ENCODE data around the gene BLCAP. TPM values are rescaled to one million over a fixed set of nuclear protein-coding genes. Genes with fewer than 3 reads are reported as not detected.
A peak's percentile ranks its signal among the peaks of the same experiment; 100 is the strongest.
"Not testable (repeated sequence)": the region's sequence is repeated elsewhere in the genome, so short reads cannot be mapped to it uniquely, and the experiment has no call there.

Gene BLCAP
- total RNA-seq, 1 experiment from 2014 or later: 50.7 TPM

- in situ Hi-C loops (cut with HindIII; ENCODE audit: low pct_unique_long_range_greater_than_20kb, low sequenced_read_pairs): no loop called here
- DNase-seq (ENCODE audit: low read depth, low spot score): no peak
These were observed 46.8 kb downstream of the BLCAP start for GRCh38 chr20:37480919-37481318.

GRCh38 chr20:37479925-37480691 is 47.6 kb downstream of the BLCAP start:
- in situ Hi-C loops (cut with HindIII; ENCODE audit: low pct_unique_long_range_greater_than_20kb, low sequenced_read_pairs): no loop called here
- no peak for DNase-seq (ENCODE audit: low read depth, low spot score)

- DNase-seq (ENCODE audit: low read depth, low spot score): no peak
- in situ Hi-C loops (cut with HindIII; ENCODE audit: low pct_unique_long_range_greater_than_20kb, low sequenced_read_pairs): no loop called here
These were observed 48.4 kb downstream of the BLCAP start for GRCh38 chr20:37479266-37479665.

GRCh38 chr20:37477041-37477440 is 50.6 kb downstream of the BLCAP start:
- in situ Hi-C loops (cut with HindIII; ENCODE audit: low pct_unique_long_range_greater_than_20kb, low sequenced_read_pairs): no loop called here
- no peak for DNase-seq (ENCODE audit: low read depth, low spot score)

GRCh38 chr20:37475252-37475651 is 52.4 kb downstream of the BLCAP start:
- in situ Hi-C loops (cut with HindIII; ENCODE audit: low pct_unique_long_range_greater_than_20kb, low sequenced_read_pairs): no loop called here
- no peak for DNase-seq (ENCODE audit: low read depth, low spot score)

GRCh38 chr20:37474386-37474785 is 53.3 kb downstream of the BLCAP start:
- no peak for DNase-seq (ENCODE audit: low read depth, low spot score)
- in situ Hi-C loops (cut with HindIII; ENCODE audit: low pct_unique_long_range_greater_than_20kb, low sequenced_read_pairs): no loop called here

- in situ Hi-C loops (cut with HindIII; ENCODE audit: low pct_unique_long_range_greater_than_20kb, low sequenced_read_pairs): no loop called here
- no peak for DNase-seq (ENCODE audit: low read depth, low spot score)
These were observed 54.3 kb downstream of the BLCAP start for GRCh38 chr20:37473249-37474000.

- in situ Hi-C loops (cut with HindIII; ENCODE audit: low pct_unique_long_range_greater_than_20kb, low sequenced_read_pairs); DNase-seq (ENCODE audit: low read depth, low spot score): not testable (repeated sequence)
These were observed 55.2 kb downstream of the BLCAP start for GRCh38 chr20:37472435-37472834.

- in situ Hi-C loops (cut with HindIII; ENCODE audit: low pct_unique_long_range_greater_than_20kb, low sequenced_read_pairs): no loop called here
- DNase-seq (ENCODE audit: low read depth, low spot score): peak; percentile 18
These were observed 55.9 kb downstream of the BLCAP start for GRCh38 chr20:37471741-37472235.

- in situ Hi-C loops (cut with HindIII; ENCODE audit: low pct_unique_long_range_greater_than_20kb, low sequenced_read_pairs); DNase-seq (ENCODE audit: low read depth, low spot score): not testable (repeated sequence)
These were observed 57.5 kb downstream of the BLCAP start for GRCh38 chr20:37470190-37470589.

GRCh38 chr20:37469531-37469930 is 58.1 kb downstream of the BLCAP start:
- DNase-seq (ENCODE audit: low read depth, low spot score): no peak
- in situ Hi-C loops (cut with HindIII; ENCODE audit: low pct_unique_long_range_greater_than_20kb, low sequenced_read_pairs): no loop called here

- no peak for DNase-seq (ENCODE audit: low read depth, low spot score)
- in situ Hi-C loops (cut with HindIII; ENCODE audit: low pct_unique_long_range_greater_than_20kb, low sequenced_read_pairs): no loop called here
These were observed 58.8 kb downstream of the BLCAP start for GRCh38 chr20:37468886-37469285.

Other genes with a start within 250 kb of the BLCAP start
- gene MANBAL, start 238.2 kb downstream of the BLCAP start, total RNA-seq (2014; rRNA removed; shearing (Covaris generic)): 12.4 and 19.4 TPM in 2 replicates
- gene SRC, start 181.7 kb downstream of the BLCAP start, total RNA-seq (2014; rRNA removed; shearing (Covaris generic)): 5.7 and 7.3 TPM in 2 replicates
- gene NNAT, start 6.6 kb downstream of the BLCAP start, total RNA-seq (2014; rRNA removed; shearing (Covaris generic)): not detected in 2 replicates
- 38.7 and 41.5 TPM in 2 replicates for gene CTNNBL1, start 166.2 kb upstream of the BLCAP start, total RNA-seq (2014; rRNA removed; shearing (Covaris generic))